ENCODE measurements around the gene WNT7A.

WNT7A gene

DNA sequence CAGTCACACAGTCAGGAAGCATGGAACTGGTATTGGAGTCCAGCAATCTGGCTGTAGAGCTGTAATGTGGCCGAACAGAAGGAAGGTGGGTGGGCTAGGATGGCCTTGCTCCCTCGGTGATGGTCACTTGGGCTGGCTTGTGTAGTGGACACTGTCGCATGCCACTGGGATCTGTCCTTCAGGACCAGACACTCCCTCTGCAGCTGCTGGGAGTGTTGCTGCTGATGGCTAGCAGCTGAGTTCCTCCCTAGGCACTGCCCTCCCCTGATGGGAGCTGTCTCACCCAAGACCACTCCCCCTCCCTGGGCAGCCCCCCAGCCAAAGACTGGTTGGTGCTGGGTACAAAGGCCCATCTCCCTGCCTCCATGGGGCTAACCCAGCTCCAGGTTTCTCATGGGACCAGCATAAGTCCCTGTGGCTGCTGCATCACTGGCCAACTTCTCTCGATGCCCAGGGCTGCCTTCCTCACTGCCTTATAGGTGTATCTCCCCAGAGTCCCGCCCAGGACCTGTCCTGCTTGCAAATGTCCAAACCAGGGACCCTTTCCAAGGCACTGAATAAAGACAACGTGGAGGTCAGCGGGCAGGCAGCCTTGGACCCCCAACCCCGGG, 48.4 kb downstream of the WNT7A start:
- H3K4me3 ChIP-seq (ENCODE audit: low read depth, low read length) = no peak overlapping the region

DNA sequence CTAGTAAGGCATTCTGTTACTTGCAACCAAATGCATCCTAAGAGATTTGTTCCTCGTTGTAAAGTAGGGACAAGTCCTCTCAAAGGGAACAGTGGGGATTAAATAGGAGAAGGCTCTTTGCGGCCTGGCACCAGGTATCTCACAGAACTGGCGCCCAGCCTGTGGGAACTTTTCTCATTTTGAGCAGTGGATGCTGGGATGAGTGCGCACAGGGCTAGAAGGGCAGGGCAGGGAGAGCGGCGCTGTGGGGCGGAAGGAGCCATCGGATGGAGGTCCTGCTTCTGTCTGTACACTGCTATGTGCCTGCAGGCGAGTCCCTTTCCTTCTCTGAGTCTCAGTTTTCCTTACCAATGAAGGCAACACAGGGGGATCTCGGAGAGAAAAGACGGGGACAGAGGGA, 50.6 kb downstream of the WNT7A start:
- no peak overlapping the region for H3K4me3 ChIP-seq (ENCODE audit: low read depth, low read length)

DNA sequence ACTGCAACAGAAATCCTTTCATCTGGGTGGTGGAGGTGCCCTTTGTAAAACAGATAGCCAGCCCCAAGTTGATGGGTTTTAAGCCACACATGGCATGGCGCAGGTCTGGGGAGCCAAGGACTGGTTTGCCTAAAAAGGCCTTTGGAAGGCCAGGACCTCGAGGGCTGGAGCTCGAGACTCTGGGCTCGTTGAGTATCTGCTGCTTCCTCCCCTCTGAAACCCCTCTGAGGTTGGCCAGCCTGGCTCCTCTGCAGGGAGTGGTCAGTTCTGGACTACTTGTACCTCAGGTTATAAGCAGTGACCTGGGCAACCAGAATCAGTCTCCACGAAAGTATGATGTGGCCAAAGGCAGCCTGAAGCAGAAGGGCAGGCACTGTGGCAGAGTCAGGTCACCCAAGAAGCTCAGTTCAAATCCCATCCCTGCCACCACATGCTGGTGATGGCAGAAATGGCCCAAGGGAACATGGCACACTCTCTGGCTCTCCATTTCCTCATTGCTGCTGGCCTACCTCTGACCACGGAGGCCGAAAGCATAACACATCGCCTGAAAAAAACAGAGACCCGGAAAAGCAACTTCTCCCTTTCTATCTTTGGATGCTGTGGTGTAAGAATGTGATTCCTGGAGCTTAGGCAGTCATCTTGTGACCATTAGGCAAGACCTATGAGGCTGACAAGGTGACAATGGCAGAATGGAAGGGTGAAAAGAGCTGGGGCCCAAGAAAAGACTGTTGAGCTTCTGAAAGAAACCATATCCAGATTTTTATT, 51.2 kb downstream of the WNT7A start:
- H3K4me3 ChIP-seq (ENCODE audit: low read depth, low read length) = no peak overlapping the region

DNA sequence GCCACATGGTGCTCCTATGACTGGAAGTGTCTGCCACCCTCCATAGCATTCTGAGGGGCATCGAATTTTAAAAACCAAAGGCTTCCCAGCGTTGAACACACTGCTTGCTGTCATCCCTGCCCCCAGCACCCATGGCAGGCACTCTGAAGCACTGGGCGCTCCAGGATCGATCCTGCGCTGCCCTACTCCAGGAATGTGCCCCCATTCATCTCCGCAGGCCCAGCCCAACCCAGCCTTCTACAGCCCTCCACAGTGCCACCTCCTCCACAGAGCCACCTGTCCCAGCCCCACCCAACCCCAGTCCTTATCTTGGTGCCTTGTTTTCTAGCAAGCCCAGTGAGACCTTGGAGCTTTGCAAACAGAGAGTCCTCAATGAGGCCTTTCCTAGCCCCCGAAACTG, 52.2 kb downstream of the WNT7A start:
- no peak overlapping the region for H3K4me3 ChIP-seq (ENCODE audit: low read depth, low read length)

DNA sequence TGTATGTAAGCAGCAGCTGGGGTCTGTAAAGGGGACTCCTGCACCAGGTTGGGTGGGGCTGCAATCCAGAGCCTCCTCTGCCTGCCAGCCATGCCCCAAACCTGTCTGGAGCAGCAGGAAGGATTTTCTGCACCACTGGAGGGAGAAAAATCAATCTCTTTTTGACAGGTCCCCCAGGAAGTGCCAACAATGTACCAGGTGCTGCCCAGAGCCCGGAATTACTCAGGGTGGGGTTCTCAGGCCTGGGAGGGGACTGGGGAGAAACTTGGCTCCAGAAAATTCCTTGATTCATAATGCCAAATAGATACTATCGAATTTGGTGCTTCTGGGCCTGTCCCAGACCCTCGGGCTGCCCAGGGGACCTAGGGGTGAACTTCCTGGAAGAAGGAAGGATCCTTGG, 52.6 kb downstream of the WNT7A start:
- no peak overlapping the region for H3K4me3 ChIP-seq (ENCODE audit: low read depth, low read length)

DNA sequence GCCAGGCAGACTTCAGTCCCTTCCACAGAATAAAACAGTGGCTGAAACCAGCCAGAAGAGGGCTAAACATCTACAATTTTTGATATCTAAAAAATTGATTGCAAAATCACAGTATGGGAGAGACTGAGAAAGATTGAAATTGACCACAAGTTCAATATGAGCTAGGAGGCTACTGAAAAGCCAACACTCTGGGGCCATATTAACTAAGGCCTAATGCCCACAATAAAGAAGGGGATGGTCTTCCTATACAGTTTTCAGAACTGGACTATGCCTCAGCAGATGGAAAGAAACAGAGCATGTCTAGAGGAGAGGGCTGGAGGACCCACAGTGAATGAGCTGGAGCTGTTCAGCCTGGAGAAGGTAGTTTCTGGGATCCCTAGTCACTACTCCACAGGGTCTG, 53.2 kb downstream of the WNT7A start:
- no peak overlapping the region for H3K4me3 ChIP-seq (ENCODE audit: low read depth, low read length)

DNA sequence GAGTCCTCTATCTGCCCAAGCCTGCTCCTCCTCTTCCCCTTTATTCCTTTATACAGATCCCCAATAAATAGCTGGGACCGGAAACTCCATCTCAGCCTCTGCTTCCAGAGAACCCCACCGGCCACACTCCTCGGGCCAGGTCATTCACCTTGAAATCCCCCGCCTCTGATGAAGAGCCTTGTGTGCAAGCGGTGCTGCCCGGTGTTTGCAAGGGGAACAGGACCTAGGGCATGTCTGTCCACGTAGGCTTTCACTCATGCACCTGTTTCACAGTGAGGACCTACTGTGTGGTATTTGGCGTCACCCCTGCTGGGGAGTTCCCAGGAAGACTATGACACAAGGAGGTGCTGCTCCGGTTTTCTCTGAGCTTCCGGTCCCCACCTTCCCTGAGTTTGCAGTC, 54.0 kb downstream of the WNT7A start:
- no peak overlapping the region for H3K4me3 ChIP-seq (ENCODE audit: low read depth, low read length)

DNA sequence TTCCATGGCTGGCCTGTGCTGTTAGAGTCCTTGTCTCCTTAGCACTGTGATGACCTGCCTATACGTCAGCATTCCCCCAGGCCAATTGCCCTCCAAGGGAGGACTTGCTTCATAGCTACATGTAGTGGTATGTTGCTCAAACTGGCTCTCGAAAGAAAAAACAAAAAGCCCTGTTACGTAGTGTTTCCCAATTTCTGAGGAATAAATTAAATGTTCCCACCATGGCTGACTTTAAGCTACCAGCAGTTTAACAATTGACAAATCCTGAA, 54.6 kb downstream of the WNT7A start:
- H3K4me3 ChIP-seq (ENCODE audit: low read depth, low read length) = no peak overlapping the region

DNA sequence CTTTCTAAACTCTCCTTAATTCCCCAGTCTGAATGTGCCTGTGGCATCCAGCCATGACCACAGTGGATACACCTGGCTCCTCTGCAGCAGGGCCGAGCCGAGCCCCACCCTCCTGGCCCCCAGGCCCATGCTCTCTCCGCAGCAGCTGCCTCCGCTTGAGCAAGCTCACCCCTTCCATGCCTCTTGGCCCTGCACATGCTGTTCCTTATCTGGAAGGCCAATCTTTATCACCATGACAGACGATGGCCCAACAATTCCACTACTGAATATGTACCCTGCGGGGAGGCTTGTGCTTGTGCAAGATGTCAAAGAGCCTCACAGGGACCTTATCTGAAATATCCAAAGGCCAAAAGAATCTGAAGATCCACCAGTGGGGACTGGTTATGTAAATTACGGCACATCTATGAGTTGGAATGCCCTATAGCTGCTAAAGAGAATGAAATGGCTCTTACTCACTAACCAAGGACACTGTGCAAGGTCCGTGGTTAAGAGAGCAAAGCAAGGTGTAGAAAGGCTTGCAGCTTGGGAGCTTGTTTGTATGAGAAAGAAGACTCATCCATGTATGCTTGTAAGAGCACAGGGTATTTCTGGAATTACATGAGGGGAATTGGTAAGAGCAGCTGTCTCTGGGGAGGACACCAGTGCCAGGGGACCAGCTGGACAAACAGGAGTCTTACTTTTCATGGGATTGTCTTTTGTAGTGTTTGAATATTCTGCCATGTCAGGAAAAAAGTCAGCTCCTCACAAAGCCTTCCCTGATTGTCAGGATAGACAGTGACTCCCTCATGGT, 55.2 kb downstream of the WNT7A start:
- no peak overlapping the region for H3K4me3 ChIP-seq (ENCODE audit: low read depth, low read length)

DNA sequence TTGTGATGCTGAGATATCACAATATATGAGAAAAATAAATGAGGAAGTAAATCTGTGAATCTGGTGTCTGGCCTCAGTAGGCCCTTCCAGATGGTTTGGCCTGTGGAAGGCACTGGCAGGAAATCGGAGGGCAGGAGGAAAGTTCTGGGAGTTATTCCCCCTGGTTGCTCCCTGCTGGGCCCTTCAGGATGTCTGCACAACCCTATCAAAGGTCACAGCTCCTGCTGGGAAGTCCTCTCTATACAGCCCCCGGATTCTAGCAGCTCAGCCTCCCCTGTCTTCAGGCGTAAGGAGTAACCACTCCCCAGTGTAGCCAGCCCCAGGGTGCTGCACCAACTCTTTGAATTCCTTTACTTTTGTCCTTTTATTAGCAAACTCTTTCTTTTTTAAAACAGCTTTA, 56.2 kb downstream of the WNT7A start:
- no peak overlapping the region for H3K4me3 ChIP-seq (ENCODE audit: low read depth, low read length)

DNA sequence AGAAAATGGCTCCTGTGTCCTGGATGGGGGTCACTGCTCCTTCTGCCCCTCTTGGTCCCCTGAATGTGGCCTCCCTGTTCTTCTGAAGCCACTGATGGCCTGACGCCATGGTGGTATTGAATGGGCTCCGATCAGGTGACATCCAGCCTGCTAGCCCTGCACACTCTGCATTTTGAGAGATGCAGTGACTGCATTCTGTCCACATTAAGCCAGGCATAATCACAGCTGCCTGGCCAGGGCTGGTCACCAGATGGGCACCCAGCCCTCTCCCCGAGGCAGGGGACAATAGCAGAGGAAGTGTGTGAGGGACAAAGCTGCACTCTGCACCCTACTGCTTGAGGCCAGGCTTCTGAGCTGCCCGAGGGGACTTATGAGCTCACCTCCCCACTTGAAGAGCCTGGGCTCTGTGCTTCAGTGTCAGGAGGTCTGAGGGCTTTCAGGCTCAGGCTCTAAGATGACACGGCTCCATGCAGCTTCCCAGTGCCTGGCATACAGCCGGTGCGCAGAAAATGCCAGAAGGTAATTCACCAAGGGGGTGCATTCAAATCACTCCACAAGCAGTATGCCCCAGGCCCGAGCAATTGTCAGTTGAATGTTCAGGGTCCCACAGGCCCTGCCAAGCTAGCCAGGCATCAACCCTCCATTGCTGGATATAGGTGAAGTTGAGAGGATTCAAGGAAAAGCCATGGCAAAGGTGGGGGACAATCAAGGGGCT, 56.8 kb downstream of the WNT7A start:
- no peak overlapping the region for H3K4me3 ChIP-seq (ENCODE audit: low read depth, low read length)

DNA sequence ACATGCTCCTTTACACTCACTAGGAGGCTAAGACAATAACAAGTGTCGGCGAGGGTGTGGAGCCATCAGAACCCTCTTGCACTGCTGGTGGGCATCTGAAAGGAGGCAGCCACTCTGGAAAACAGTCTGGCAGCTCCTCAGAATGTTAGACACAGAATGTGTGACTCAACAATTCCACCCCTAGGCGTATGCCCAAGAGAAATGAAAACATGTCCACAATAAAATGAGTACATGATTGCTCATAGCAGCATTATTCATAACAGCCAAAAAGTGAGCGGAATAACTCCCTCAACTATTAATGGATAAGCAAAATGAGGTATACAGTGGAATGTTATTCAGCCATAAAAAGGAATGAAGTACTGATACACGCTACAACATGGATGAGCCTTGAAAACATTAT, 57.8 kb downstream of the WNT7A start:
- H3K4me3 ChIP-seq (ENCODE audit: low read depth, low read length) = no peak overlapping the region

DNA sequence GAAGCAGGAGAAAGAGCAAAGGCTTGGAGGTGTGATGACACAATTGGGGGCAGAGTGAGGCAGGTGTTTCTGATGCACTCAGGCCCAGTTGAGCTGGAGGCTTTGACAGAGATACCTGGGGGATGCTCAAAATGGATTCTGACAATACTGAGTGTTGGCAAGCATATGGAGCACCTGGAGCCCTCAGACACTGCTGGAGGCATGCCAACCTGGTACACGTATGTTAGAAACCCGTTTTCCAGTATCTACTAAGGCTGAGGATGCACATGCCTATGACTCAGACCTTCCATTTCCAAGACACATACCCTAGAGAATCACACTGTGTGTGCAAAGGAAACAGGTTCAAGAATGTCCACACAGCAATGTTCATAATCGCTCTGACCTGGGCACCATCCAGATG, 58.7 kb downstream of the WNT7A start:
- H3K4me3 ChIP-seq (ENCODE audit: low read depth, low read length) = no peak overlapping the region

DNA sequence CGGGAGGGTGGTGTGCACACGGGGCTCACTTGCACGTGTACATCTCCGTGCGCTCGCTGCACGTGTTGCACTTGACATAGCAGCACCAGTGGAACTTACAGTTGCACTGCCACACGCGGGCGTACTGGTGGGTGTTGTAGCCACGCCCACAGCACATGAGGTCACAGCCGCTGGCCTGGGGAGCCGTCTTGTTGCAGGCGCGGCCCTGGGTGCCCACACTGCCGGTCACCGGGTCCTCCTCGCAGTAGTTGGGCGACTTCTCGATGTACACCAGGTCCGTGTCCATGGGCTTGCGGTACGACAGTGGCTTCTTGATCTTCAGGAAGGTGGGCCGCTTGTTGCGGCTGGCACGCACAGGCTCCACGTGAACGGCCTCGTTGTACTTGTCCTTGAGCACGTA, 61.0 kb downstream of the WNT7A start:
- no peak overlapping the region for H3K4me3 ChIP-seq (ENCODE audit: low read depth, low read length)

DNA sequence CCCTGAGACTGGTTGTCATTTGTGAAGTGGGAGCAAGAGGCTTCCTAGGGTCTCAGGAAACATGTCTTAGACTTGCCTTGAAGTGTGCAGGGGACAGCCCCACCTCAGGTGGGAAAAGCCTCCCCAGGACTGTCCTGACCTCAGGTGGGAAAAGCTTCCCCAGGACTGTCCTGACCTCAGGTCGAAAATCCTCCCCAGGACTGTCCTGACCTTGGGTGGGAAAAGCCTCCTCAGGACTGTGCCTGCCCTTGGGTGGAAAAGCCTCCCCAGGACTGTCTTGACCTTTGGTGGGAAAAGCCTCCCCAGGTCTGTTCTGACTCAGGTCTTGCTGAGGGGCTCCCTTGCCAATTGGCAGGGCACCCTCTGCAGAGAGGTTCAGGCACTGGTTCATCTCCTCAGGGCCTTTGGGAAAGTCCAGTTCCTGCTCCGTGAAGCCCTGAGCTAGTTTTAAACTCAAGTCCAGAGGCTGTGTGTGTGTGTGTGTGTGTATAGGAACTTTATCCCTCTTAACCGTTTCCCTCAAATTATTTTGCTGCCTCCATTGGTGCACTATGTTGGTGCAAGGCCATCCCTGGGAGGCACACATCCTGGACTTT, 64.7 kb downstream of the WNT7A start:
- H3K4me3 ChIP-seq (ENCODE audit: low read depth, low read length) = no peak overlapping the region

DNA sequence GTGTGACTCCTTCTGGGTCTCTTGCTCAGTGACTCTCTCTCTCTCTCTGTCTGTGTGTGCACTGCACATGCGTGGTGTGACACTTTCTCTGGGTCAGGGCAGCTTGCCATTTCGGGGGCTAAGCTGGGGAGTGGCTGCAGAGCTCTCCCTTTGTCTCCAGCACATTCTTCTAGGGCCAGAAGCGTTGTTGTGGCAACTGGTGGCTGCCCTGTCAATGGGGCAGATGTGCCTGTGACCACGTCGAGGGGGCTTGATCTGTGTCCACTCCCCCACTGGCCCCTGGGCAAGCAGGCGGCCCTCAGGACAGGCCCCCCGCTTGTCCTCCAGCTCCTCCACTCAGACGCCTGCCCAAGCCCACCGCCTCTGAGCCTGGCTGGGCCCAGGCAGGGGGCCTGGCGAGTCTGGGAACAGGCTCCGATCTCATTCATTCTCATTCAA, 67.8 kb downstream of the WNT7A start:
- H3K4me3 ChIP-seq (ENCODE audit: low read depth, low read length) = no peak overlapping the region

DNA sequence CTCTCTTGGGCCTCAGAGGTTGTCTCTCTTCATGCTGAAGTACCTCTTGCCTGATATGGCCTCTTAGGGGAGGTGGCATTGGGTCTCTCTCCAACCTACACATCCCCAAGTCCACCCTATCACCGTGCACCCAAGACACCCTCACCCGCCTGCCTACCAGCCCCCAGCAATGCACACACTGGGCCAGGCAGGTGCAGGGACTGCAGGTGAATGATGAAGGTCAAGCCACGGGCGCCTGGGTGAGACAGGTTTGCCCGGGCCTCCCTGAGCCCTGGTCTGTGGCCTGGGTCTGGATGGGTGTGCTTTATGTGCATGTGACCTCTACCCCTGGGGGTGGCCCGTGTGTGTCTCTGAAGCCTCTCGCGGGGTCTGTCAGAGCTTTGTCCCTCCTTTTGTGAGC, 68.3 kb downstream of the WNT7A start:
- H3K4me3 ChIP-seq (ENCODE audit: low read depth, low read length) = no peak overlapping the region

DNA sequence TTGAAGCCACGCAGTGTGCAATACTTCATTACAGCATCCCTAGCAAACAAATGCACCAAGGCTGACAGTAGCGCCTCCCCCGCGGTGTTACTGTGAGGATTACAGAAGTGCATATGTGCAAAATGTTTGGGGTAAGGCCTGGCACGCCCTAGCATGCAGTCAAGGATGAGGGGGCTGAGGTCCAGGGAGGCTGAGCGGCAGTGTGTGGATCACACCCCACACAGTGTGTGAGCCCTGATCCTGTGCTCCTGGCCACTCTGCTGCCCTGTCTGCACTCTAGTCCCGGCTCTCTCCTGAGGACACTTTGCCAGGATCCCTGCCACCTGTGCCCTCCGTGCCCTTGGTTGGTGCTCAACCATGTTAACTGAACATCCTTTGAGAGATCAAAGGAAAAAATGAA, 71.3 kb downstream of the WNT7A start:
- H3K4me3 ChIP-seq (ENCODE audit: low read depth, low read length) = no peak overlapping the region

DNA sequence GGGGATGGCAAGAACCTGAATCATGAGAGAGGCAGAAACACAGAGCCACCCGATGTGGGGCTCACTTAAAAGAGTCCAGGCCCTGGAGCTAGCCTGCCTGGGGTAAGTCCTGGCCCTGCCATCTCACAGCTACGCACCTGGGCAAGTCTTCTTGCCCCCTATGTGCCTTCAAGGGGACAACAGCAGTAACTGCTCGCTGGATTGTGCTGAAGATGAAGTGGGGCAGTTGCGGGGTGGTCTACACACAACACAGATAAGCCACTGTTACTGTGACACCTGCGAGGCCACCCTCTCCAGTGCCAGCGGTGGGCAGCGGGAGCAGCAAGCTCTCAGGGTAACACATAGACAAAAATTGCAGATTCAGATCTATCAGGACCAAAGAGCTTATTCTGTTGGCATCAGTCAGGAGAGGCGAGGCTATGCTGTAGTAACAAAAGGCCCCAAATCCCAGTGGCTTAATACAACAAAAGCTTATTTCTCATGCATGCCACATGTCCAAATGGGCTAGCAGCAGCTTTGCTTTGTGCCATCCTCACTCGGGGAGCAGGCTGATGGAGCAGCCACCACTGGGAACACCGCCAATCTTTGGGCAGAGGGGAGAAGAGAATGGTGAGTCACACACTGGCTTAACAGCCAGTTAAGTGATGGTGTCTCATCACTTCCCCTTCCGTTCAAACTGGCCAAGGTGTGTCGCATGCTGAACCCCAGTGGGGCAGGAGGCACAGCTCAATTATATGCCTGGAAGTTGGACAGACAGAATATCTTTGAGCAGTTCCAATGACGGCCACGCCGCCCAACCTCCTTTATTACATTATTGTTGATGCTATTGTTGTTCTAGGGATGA, 78.3 kb downstream of the WNT7A start:
- no peak overlapping the region for H3K4me3 ChIP-seq (ENCODE audit: low read depth, low read length)

DNA sequence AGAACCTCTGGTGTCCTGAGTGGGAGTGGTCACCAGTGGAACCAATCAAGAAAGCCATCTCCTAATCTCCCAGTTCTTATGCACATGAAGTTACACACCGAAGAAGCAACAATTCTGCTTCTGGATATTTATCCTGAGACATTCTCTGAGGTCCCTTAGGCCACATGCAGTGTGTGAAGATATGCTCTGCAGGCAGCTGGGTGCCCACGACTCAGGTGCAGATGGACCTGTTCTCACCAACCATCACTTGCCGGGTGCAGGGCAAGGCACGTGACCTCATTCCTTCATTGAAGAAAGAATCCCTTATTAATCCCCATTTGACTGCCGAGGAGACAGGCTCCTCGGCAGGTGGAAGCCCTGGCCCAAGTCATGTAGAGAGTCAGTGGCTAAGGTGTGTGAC, 79.8 kb downstream of the WNT7A start:
- no peak overlapping the region for H3K4me3 ChIP-seq (ENCODE audit: low read depth, low read length)

Measured in iPS-11a (cell line).